OCI-LY3 (cell line): ENCODE results near the gene ADAMTS16.

ENCODE experiments used
- H2AFZ ChIP-seq: fragments of 200-600, 300-600 bp; shearing (Covaris generic); 2 replicates; pipeline ENCODE4 v1.6.0; 2014; ENCODE audit warnings: antibody characterized with exemption, low read depth, low read length
- H3K27ac ChIP-seq: fragments of 200-600, 300-600 bp; sonication (generic); 2 replicates; pipeline ENCODE4 v1.5.1; 2014; ENCODE audit warnings: mild to moderate bottlenecking, low read length, moderate library complexity, mixed read lengths
- H3K27me3 ChIP-seq: fragments of 200-600, 300-600 bp; sonication (generic); 2 replicates; pipeline ENCODE4 v1.6.1; 2014; ENCODE audit warnings: low read depth, low read length, mixed read lengths
- H3K36me3 ChIP-seq: fragments of 200-600, 300-600 bp; sonication (generic); replicated peaks from 2 replicates; pipeline ENCODE3; 2014; ENCODE audit warnings: low read depth, low read length, mixed read lengths
- H3K4me1 ChIP-seq: fragments of 300-600, 200-600 bp; sonication (generic); 2 replicates; pipeline ENCODE4 v1.6.1; 2014; ENCODE audit warnings: low read length, mixed read lengths
- H3K4me2 ChIP-seq: fragments of 200-600, 300-600 bp; sonication (generic); 2 replicates; pipeline ENCODE4 v1.6.1; 2014; ENCODE audit warnings: low read length, mixed read lengths
- H3K4me3 ChIP-seq: fragments of 300-600, 200-600 bp; sonication (generic); 2 replicates; pipeline ENCODE4 v1.5.1; 2014; ENCODE audit warnings: antibody characterized with exemption, mild to moderate bottlenecking, low read length, moderate library complexity
- H3K79me2 ChIP-seq: fragments of 300-600, 200-600 bp; shearing (Covaris generic); 2 replicates; pipeline ENCODE4 v1.6.1; 2014; ENCODE audit warnings: mild to moderate bottlenecking, low read length, mixed read lengths
- H3K9ac ChIP-seq: fragments of 300-600, 200-600 bp; shearing (Covaris generic); 2 replicates; pipeline ENCODE4 v1.6.0; 2014; ENCODE audit warnings: mild to moderate bottlenecking, low read length, moderate library complexity
- H3K9me3 ChIP-seq: fragments of 200-600, 300-600 bp; shearing (Covaris generic); 2 replicates; pipeline ENCODE4 v1.6.1; 2014; ENCODE audit warnings: low read length, mixed read lengths; ENCODE audit not compliant: insufficient read depth
- H4K20me1 ChIP-seq: fragments of 200-600, 300-600 bp; sonication (generic); 2 replicates; pipeline ENCODE4 v1.6.1; 2016; ENCODE audit warnings: low read length, mixed read lengths; ENCODE audit not compliant: insufficient read depth
- CTCF ChIP-seq: fragments of 200-600, 300-600 bp; sonication (generic); IDR thresholded peaks from 2 replicates; pipeline ENCODE4 v1.5.1; 2014; ENCODE audit warnings: antibody characterized with exemption, low read length, low read depth
- EZH2phosphoT487 ChIP-seq: fragments of 200-600 bp; shearing (Covaris generic); IDR thresholded peaks from 2 replicates; pipeline ENCODE4 v1.6.1; 2018; ENCODE audit warnings: antibody characterized with exemption, mixed run types, low read depth

Gene ADAMTS16

GRCh38 chr5:5360941-5361520 is 220.9 kb downstream of the ADAMTS16 start:
- H3K9ac ChIP-seq, result no peak overlapping the region
- no peaks in the 10 kb centered on the region for H3K9me3 ChIP-seq
- H2AFZ ChIP-seq, result no peak overlapping the region
- H3K27ac ChIP-seq, result no peak overlapping the region
- H3K4me2 ChIP-seq, result no peak overlapping the region
- H4K20me1 ChIP-seq, result no peaks in the 10 kb centered on the region
- TF ChIP-seq CTCF (no peak), EZH2phosphoT487 (no peak)
- H3K4me3 ChIP-seq, result no peak overlapping the region
- no peaks in the 10 kb centered on the region for H3K36me3 ChIP-seq
- H3K79me2 ChIP-seq, result no peaks in the 10 kb centered on the region
- no peaks in the 10 kb centered on the region for H3K4me1 ChIP-seq
- H3K27me3 ChIP-seq, result no peaks in the 10 kb centered on the region

DNA sequence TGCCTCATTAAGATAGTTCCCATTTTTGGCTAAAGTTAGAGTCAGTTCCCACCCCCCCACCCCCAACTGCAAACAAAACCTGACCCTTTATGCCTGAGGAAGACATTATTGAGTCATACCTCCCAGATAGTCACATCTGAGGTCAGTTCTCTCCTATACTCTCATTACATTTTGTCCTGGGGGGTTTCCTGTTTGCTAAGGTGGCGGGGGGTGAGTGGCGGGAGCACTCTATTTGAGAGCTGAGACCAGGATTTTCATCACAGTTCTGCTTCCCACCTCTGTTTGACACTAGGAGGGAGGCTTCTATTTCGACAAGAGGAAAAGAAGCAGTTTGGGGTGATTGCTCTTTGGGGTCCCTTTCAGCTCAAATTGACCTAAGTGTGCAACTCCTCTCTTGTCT is 222.9 kb downstream of the ADAMTS16 start:
- Histone ChIP-seq H3K9me3 (no peaks in the 10 kb centered on the region), H3K27me3 (no peaks in the 10 kb centered on the region), H3K27ac (no peak overlapping the region), H3K4me3 (no peak overlapping the region), H3K4me2 (no peak overlapping the region), H3K79me2 (no peaks in the 10 kb centered on the region), H3K4me1 (no peaks in the 10 kb centered on the region), H4K20me1 (no peaks in the 10 kb centered on the region), H3K36me3 (no peaks in the 10 kb centered on the region), H2AFZ (no peak overlapping the region), H3K9ac (no peak overlapping the region)
- no peak for TF ChIP-seq CTCF
- no peak for TF ChIP-seq EZH2phosphoT487

- H3K79me2 ChIP-seq, result no peaks in the 10 kb centered on the region
- H3K4me3 ChIP-seq, result no peak overlapping the region
- H3K4me1 ChIP-seq, result no peaks in the 10 kb centered on the region
- H2AFZ ChIP-seq, result no peak overlapping the region
- no peak overlapping the region for H3K4me2 ChIP-seq
- H3K9me3 ChIP-seq, result no peaks in the 10 kb centered on the region
- TF ChIP-seq EZH2phosphoT487 (no peak), CTCF (no peak)
- H3K27ac ChIP-seq, result no peak overlapping the region
- no peaks in the 10 kb centered on the region for H4K20me1 ChIP-seq
- H3K27me3 ChIP-seq, result no peaks in the 10 kb centered on the region
- no peaks in the 10 kb centered on the region for H3K36me3 ChIP-seq
- H3K9ac ChIP-seq, result no peak overlapping the region
These were observed 224.8 kb downstream of the ADAMTS16 start for GRCh38 chr5:5364932-5365331.

- no peaks in the 10 kb centered on the region for H3K9me3 ChIP-seq
- no peaks in the 10 kb centered on the region for H3K27me3 ChIP-seq
- TF ChIP-seq CTCF (no peak), EZH2phosphoT487 (no peak)
- H3K27ac ChIP-seq, result no peak overlapping the region
- H4K20me1 ChIP-seq, result no peaks in the 10 kb centered on the region
- H3K79me2 ChIP-seq, result no peaks in the 10 kb centered on the region
- H3K4me2 ChIP-seq, result no peak overlapping the region
- no peak overlapping the region for H2AFZ ChIP-seq
- no peak overlapping the region for H3K4me3 ChIP-seq
- no peaks in the 10 kb centered on the region for H3K36me3 ChIP-seq
- H3K9ac ChIP-seq, result no peak overlapping the region
- H3K4me1 ChIP-seq, result no peaks in the 10 kb centered on the region
These were observed 227.6 kb downstream of the ADAMTS16 start for GRCh38 chr5:5367739-5368138.
